Measurements from ENCODE around the gene BRMS1L. TPM values are rescaled to one million over a fixed set of nuclear protein-coding genes. Genes with fewer than 3 reads are reported as not detected.

Gene BRMS1L
- total and polyA plus RNA-seq, 3 donors from 2014 or later: 7.6 to 11.8 (median 8.4) TPM

DNA sequence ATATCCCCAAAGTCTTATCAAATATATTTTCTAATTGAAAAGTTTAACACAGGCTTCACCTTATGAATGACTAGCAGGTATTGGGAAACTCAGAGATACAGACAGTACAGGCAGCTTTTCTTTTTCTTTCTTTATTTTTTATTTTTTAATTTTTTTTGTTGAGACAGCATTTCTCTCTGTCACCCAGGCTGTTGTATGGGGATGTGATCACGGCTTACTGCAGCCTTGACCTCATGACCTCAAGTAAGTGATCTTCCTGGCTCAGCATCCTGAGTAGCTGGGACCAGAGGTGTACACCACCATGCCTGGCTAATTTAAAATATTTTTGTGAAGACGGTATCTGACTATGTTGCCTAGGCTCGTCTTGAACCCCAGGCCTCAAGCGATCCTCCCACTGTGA, 85.0 kb downstream of the BRMS1L start:
- Histone ChIP-seq H3K36me3 (ENCODE audit: low read depth, missing control alignments) (no peaks in the 10 kb centered on the region), H3K27me3 (no peaks in the 10 kb centered on the region), H3K4me1 (no peaks in the 10 kb centered on the region), H3K27ac (no peak overlapping the region), H3K9me3 (no peaks in the 10 kb centered on the region), H3K4me3 (no peak overlapping the region)
- no peak for TF ChIP-seq POLR2A (IDR thresholded peaks at IDR 0.05)
- TF ChIP-seq, protein P1, sequence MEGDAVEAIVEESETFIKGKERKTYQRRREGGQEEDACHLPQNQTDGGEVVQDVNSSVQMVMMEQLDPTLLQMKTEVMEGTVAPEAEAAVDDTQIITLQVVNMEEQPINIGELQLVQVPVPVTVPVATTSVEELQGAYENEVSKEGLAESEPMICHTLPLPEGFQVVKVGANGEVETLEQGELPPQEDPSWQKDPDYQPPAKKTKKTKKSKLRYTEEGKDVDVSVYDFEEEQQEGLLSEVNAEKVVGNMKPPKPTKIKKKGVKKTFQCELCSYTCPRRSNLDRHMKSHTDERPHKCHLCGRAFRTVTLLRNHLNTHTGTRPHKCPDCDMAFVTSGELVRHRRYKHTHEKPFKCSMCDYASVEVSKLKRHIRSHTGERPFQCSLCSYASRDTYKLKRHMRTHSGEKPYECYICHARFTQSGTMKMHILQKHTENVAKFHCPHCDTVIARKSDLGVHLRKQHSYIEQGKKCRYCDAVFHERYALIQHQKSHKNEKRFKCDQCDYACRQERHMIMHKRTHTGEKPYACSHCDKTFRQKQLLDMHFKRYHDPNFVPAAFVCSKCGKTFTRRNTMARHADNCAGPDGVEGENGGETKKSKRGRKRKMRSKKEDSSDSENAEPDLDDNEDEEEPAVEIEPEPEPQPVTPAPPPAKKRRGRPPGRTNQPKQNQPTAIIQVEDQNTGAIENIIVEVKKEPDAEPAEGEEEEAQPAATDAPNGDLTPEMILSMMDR (IDR thresholded peaks at IDR 0.05): no peak
- intact Hi-C loops (cut with DNase I; ENCODE audit: low total_unique reads): no loop called here
- DNase-seq: no peak
- WGBS, 2 donors: 69 to 76% methylated on average over 4 of the region's 4 CpGs

- intact Hi-C loops (cut with DNase I; ENCODE audit: low total_unique reads): no loop called here
- no peak for DNase-seq
- Histone ChIP-seq H3K4me1 (no peaks in the 10 kb centered on the region), H3K9me3 (no peaks in the 10 kb centered on the region), H3K27ac (no peak overlapping the region), H3K27me3 (no peaks in the 10 kb centered on the region), H3K4me3 (no peak overlapping the region), H3K36me3 (ENCODE audit: low read depth, missing control alignments) (no peaks in the 10 kb centered on the region)
- 85 to 87% methylated on average over 4 of the region's 4 CpGs for WGBS, 2 donors
- TF ChIP-seq, protein P1 (IDR thresholded peaks at IDR 0.05): no peak
- TF ChIP-seq POLR2A (IDR thresholded peaks at IDR 0.05): no peak
Measured at GRCh38 chr14:35915185-35915584, 89.0 kb downstream of the BRMS1L start.

DNA sequence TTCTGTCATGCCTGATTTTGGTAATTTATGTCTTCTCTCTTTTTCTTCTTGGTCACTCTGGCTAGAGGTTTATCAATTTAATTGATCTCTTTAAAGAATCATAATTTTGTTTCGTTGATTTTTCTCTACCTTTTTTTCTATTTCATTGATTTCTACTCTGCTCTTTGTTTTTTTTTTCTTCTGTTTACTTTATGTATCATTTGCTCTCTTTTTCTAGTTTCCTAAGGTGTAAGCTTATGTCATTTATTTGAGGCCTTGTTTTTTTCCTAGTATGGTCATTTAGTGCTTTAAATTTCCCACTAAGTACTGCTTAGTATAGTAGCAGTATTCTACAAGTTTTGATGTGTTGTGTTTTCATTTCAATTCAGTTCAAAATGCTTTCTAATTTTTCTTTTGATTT, 89.6 kb downstream of the BRMS1L start:
- no peak for TF ChIP-seq POLR2A (IDR thresholded peaks at IDR 0.05)
- TF ChIP-seq, protein P1 (IDR thresholded peaks at IDR 0.05): no peak
- intact Hi-C loops (cut with DNase I; ENCODE audit: low total_unique reads): no loop called here
- Histone ChIP-seq H3K27ac (no peak overlapping the region), H3K4me1 (no peaks in the 10 kb centered on the region), H3K4me3 (no peak overlapping the region), H3K9me3 (no peaks in the 10 kb centered on the region), H3K27me3 (no peaks in the 10 kb centered on the region), H3K36me3 (ENCODE audit: low read depth, missing control alignments) (no peaks in the 10 kb centered on the region)
- no peak for DNase-seq
- 84 to 89% methylated on average over 1 of the region's 1 CpG for WGBS, 2 donors

Other genes starting within 250 kb of the BRMS1L start
- 100 to 1,000 TPM in 1 of 2 donors, 10 to 100 TPM in 1; 75.1 to 111 TPM for gene RALGAPA1, start 17.0 kb upstream of the BRMS1L start, total RNA-seq
- 25.6 TPM for gene RALGAPA1, start 17.0 kb upstream of the BRMS1L start, polyA plus RNA-seq (ENCODE audit: insufficient read depth, low read depth, low replicate concordance)

Data from testis (tissue), 3 donors.